Measurements from ENCODE around the gene IFT80. TPM values are rescaled to one million over a fixed set of nuclear protein-coding genes. Genes with fewer than 3 reads are reported as not detected.

The IFT80 gene
- total RNA-seq, 1 experiment from 2014 or later = 20.2 TPM

GRCh38 chr3:160210341-160210740 lies 188.7 kb downstream of the IFT80 start:
- Histone ChIP-seq H3K27ac (ENCODE audit: low read depth, low read length, poor library complexity, severe bottlenecking) (no peak overlapping the region), H3K4me1 (ENCODE audit: insufficient read depth, low read length, poor library complexity, severe bottlenecking) (peaks cover 5% of the 10 kb centered on the region), H3K4me3 (ENCODE audit: low read depth, low read length, poor library complexity, severe bottlenecking) (no peak overlapping the region), H3K27me3 (replicated peaks; ENCODE audit: insufficient read depth, low read depth, low read length, poor library complexity) (peaks cover 5% of the 10 kb centered on the region), H3K9me3 (ENCODE audit: low read depth, low read length, poor library complexity, severe bottlenecking) (no peaks in the 10 kb centered on the region), H3K36me3 (ENCODE audit: insufficient read depth, low read length, poor library complexity, severe bottlenecking) (no peaks in the 10 kb centered on the region)
- DNase-seq (ENCODE audit: low spot score) = no peak
- TF ChIP-seq EZH2 (IDR thresholded peaks at IDR 0.05; ENCODE audit: borderline replicate concordance, low read depth, low read length, poor library complexity, severe bottlenecking) (no peak), CTCF (conservative IDR thresholded peaks at IDR 0.05; ENCODE audit: low read depth, low read length) (no peak)
- ChIA-PET CTCF (interaction anchor here (0.6 to 1.0 kb wide), 5 partner anchors 12 to 325 kb away, joined by 3 to 9 read pairs (median 3); no protein-coding TSS in a partner anchor), POLR2A (ENCODE audit: low non-redundant PET) (interaction anchor here (0.6 kb wide), 1 partner anchor 38 kb away, joined by 3 read pairs; no protein-coding TSS in a partner anchor)
- intact Hi-C loops (cut with micrococcal nuclease; ENCODE audit: unreplicated experiment) = loop anchor here (2.0 kb wide), 2 partner anchors 46 to 178 kb away; no protein-coding TSS in a partner anchor
- no TSS peak for BruUV-seq (replicated peaks)

Small RNA genes within 50 kb of the gene (microRNA-seq; reads per million reads assigned to microRNA genes)
- 8,931 reads per million, percentile 95 among the genes with 10 or more reads in this experiment for gene MIR15B
- gene MIR16-2 = 1,286 reads per million, percentile 83 among the genes with 10 or more reads in this experiment

Other genes with a start within 250 kb of the IFT80 start
- not detected in 2 replicates for gene C3orf80, start 173.8 kb downstream of the IFT80 start, total RNA-seq (2021)
- gene SMC4, start 425 bp upstream of the IFT80 start, total RNA-seq (2021) = 201 and 209 TPM in 2 replicates
- 12.8 and 15.3 TPM in 2 replicates for gene TRIM59, start 50.6 kb upstream of the IFT80 start, total RNA-seq (2021)
- 85.7 and 88.5 TPM in 2 replicates for gene KPNA4, start 166.3 kb upstream of the IFT80 start, total RNA-seq (2021)

Data from A673 (cell line).